HepG2 (cell line): ENCODE measurements around the gene LRRC10B. TPM values are rescaled to one million over a fixed set of nuclear protein-coding genes. Genes with fewer than 3 reads are reported as not detected.

Source experiments
- ATAC-seq: fragments of 200-7000 bp; cut with Tn5 transposase; 3 replicates; pipeline ENCODE4 v1.9.1; 2020; ENCODE audit warnings: mild to moderate bottlenecking, moderate library complexity
- BruUV-seq: library from RNA; stranded (reverse); fragments of 400-500 nt; replicated peaks from 2 replicates; lab custom pipeline; 2021; lab: Mats Ljungman, UMichigan
- CTCF ChIA-PET: fragments of 300-600 bp; formaldehyde crosslinking; extraction: SDS; loops from one replicate; lab custom pipeline; 2021; ENCODE audit warnings: low total read pairs, inconsistent platforms, low intra/inter-chr PET ratio; lab: Yijun Ruan, JAX
- POLR2A ChIA-PET: fragments of 350-600 bp; sonication (Branson Sonifier 250); formaldehyde crosslinking; loops from one replicate; lab custom pipeline; 2020; ENCODE audit warnings: antibody characterized with exemption, inconsistent platforms; lab: Yijun Ruan, JAX
- DNase-seq: peaks from one replicate; pipeline ENCODE4 v3.0.0-alpha.2; 2015; ENCODE audit warnings: low spot score
- FAIRE-seq: peaks from 3 replicates; lab custom pipeline; 2011; peaks lifted over from hg19 to GRCh38; lab: Jason Lieb, UNC
- H2AFZ ChIP-seq: one replicate; pipeline ENCODE4 v1.6.1; 2011; ENCODE audit warnings: low read length, inconsistent platforms
- H3K27ac ChIP-seq: fragments of 300-600 bp; 3 replicates; pipeline ENCODE4 v1.8.0; 2011; ENCODE audit warnings: mixed run types, mild to moderate bottlenecking, mixed read lengths, low read length, inconsistent platforms; ENCODE audit not compliant: insufficient read depth; ENCODE audit errors: extremely low read length
- H3K27me3 ChIP-seq, 2 experiments: fragments of 200-600 bp in 1 of 2; 2 replicates in 1 of 2; 3 replicates in 1 of 2; pipeline versions ENCODE4 v1.6.0 to v1.8.0; 2011; ENCODE audit warnings: low read length in 2 of 2, mild to moderate bottlenecking in 2 of 2, moderate library complexity in 2 of 2, inconsistent platforms in 1 of 2; ENCODE audit not compliant: insufficient read depth in 2 of 2, control insufficient read depth in 1 of 2
- H3K36me3 ChIP-seq, 2 experiments: fragments of 200-600 bp in 1 of 2; replicated peaks in 1 of 2; 2 replicates in 1 of 2; 3 replicates in 1 of 2; pipeline versions ENCODE4 v1.5.1 to v1.8.0; 2011; ENCODE audit warnings: low read length in 2 of 2, inconsistent platforms in 1 of 2; ENCODE audit not compliant: insufficient read depth in 2 of 2, control insufficient read depth in 1 of 2
- H3K4me1 ChIP-seq: 2 replicates; pipeline ENCODE4 v1.5.1; 2012; ENCODE audit warnings: low read length, inconsistent platforms; ENCODE audit not compliant: insufficient read depth
- H3K4me2 ChIP-seq: 2 replicates; pipeline ENCODE4 v1.6.0; 2011; ENCODE audit warnings: low read depth, low read length, inconsistent platforms
- H3K4me3 ChIP-seq, 3 experiments: fragments of 200-600 bp in 1 of 3; sonication (generic), shearing (Covaris generic) in 1 of 3; replicated peaks in 1 of 3; 2 replicates each; pipeline ENCODE4 v1.5.1; 2011 to 2016; ENCODE audit warnings: low read length in 3 of 3, inconsistent platforms in 2 of 3, low read depth in 2 of 3, mild to moderate bottlenecking in 2 of 3, control low read depth in 1 of 3, mixed read lengths in 1 of 3; ENCODE audit not compliant: insufficient read depth in 1 of 3
- H3K79me2 ChIP-seq: one replicate; pipeline ENCODE4 v1.6.1; 2011; ENCODE audit warnings: low read length, inconsistent platforms; ENCODE audit not compliant: insufficient read depth
- H3K9ac ChIP-seq: 2 replicates; pipeline ENCODE4 v1.6.0; 2011; ENCODE audit warnings: mild to moderate bottlenecking, low read depth, low read length, inconsistent platforms; ENCODE audit not compliant: insufficient read depth
- H3K9me3 ChIP-seq: 2 replicates; pipeline ENCODE4 v1.5.1; 2012; ENCODE audit warnings: mild to moderate bottlenecking, low read length
- H4K20me1 ChIP-seq: 2 replicates; pipeline ENCODE4 v1.6.0; 2011; ENCODE audit warnings: inconsistent platforms, mild to moderate bottlenecking, low read length, moderate library complexity; ENCODE audit not compliant: insufficient read depth
- CENPT ChIP-seq: sonication (generic); formaldehyde crosslinking; IDR thresholded peaks from 2 replicates; pipeline ENCODE4 v1.8.0; 2022; ENCODE audit warnings: low read depth, mild to moderate bottlenecking, moderate library complexity, missing genetic modification reagents
- GTF3A ChIP-seq: sonication (generic); formaldehyde crosslinking; conservative IDR thresholded peaks from 2 replicates; pipeline ENCODE4 v1.4.0; 2020; ENCODE audit warnings: mild to moderate bottlenecking, missing genetic modification reagents
- HCFC1 ChIP-seq: fragments of 150-350 bp; IDR thresholded peaks from 2 replicates; pipeline ENCODE4 v1.6.1; 2014; ENCODE audit warnings: low read depth, low read length
- HMG20A ChIP-seq: IDR thresholded peaks from 2 replicates; pipeline ENCODE4 v1.6.1; 2016; ENCODE audit warnings: borderline replicate concordance
- JUND ChIP-seq: sonication (generic); formaldehyde crosslinking; IDR thresholded peaks from 2 replicates; pipeline ENCODE4 v1.8.0; 2022; ENCODE audit warnings: mild to moderate bottlenecking, missing genetic modification reagents
- KLF16 ChIP-seq, 2 experiments: sonication (generic) in 1 of 2; formaldehyde crosslinking in 1 of 2; IDR thresholded peaks; 2 replicates each; pipeline versions ENCODE4 v1.6.1 to v1.8.0; 2016 to 2023; ENCODE audit warnings: missing genetic modification reagents in 2 of 2, missing compliant biosample characterization in 1 of 2
- NCOA5 ChIP-seq: sonication (generic); formaldehyde crosslinking; IDR thresholded peaks from 2 replicates; pipeline ENCODE4 v1.4.0; 2020; ENCODE audit warnings: missing genetic modification reagents
- POLR2A ChIP-seq, 2 experiments: IDR thresholded peaks; 2 replicates each; pipeline ENCODE4 v1.6.1; 2011; ENCODE audit warnings: low read depth in 2 of 2, low read length in 2 of 2, mild to moderate bottlenecking in 1 of 2, moderate library complexity in 1 of 2; ENCODE audit not compliant: insufficient read depth in 1 of 2
- RFX5 ChIP-seq: IDR thresholded peaks from 2 replicates; pipeline ENCODE4 v1.6.1; 2011; ENCODE audit warnings: low read depth, low read length, improper control_type of control experiment
- SNAI1 ChIP-seq: sonication (generic); formaldehyde crosslinking; IDR thresholded peaks from 2 replicates; pipeline ENCODE4 v1.5.0; 2020; ENCODE audit warnings: mild to moderate bottlenecking, missing genetic modification reagents, borderline replicate concordance
- TCF12 ChIP-seq, 2 experiments: fragments of 450-650 bp in 1 of 2; sonication (generic) in 1 of 2; formaldehyde crosslinking in 1 of 2; IDR thresholded peaks; 2 replicates each; pipeline versions ENCODE4 v1.6.1 to v1.8.0; 2017 to 2022; ENCODE audit warnings: antibody characterized with exemption in 1 of 2, mild to moderate bottlenecking in 1 of 2, missing genetic modification reagents in 1 of 2, moderate library complexity in 1 of 2
- THYN1 ChIP-seq: sonication (generic); formaldehyde crosslinking; IDR thresholded peaks from 2 replicates; pipeline ENCODE4 v1.8.1; 2023; ENCODE audit warnings: low read depth, mild to moderate bottlenecking, moderate library complexity, missing genetic modification reagents, borderline replicate concordance
- YEATS2 ChIP-seq: sonication (generic); formaldehyde crosslinking; IDR thresholded peaks from 2 replicates; pipeline ENCODE4 v1.4.0; 2020; ENCODE audit warnings: missing genetic modification reagents, borderline replicate concordance
- ZNF207 ChIP-seq: fragments of 450-650 bp; IDR thresholded peaks from 2 replicates; pipeline ENCODE4 v1.6.1; 2016; ENCODE audit warnings: antibody characterized with exemption, borderline replicate concordance
- ZNF232 ChIP-seq: sonication (generic); formaldehyde crosslinking; IDR thresholded peaks from 2 replicates; pipeline ENCODE4 v1.4.0; 2020; ENCODE audit warnings: missing genetic modification reagents, borderline replicate concordance
- ZNF256 ChIP-seq: sonication (generic); formaldehyde crosslinking; conservative IDR thresholded peaks from 2 replicates; pipeline ENCODE4 v1.4.0; 2020; ENCODE audit warnings: missing genetic modification reagents
- ZNF775 ChIP-seq: sonication (generic); formaldehyde crosslinking; IDR thresholded peaks from 2 replicates; pipeline ENCODE4 v1.4.0; 2020; ENCODE audit warnings: missing genetic modification reagents, mild to moderate bottlenecking, moderate library complexity, borderline replicate concordance
- ZNF878 ChIP-seq: sonication (generic); formaldehyde crosslinking; IDR thresholded peaks from 2 replicates; pipeline ENCODE4 v1.8.1; 2023; ENCODE audit warnings: mild to moderate bottlenecking, missing genetic modification reagents, moderate library complexity
- WGBS: methylation state at CpG from one replicate; pipeline ENCODE4 v1.1.6; 2017; ENCODE audit warnings: low lambda C conversion rate; 5-methylcytosine and 5-hydroxymethylcytosine counted together
- in situ Hi-C: cut with HindIII; loops from 2 replicates; pipeline ENCODE4 v1.10.0; 2017; ENCODE audit warnings: low pct_unique_long_range_greater_than_20kb; ENCODE audit not compliant: extremely low pct_ligation_motif_present
- intact Hi-C: fragments of 100-400 bp; cut with micrococcal nuclease; formaldehyde crosslinking; loops from one replicate; pipeline ENCODE4 v1.10.0; 2022; ENCODE audit not compliant: unreplicated experiment
- polyA plus RNA-seq, 8 experiments: library from polyadenylated mRNA; depleted of rRNA in 3 of 8; stranded (reverse) in 7 of 8; unstranded in 1 of 8; fragments of >200 nt; fragmentation: Illumina TruSeq in 4 of 8; extraction: Trizol in 4 of 8; gene quantifications; 2 replicates each; pipeline versions ENCODE4 v1.2.1 to v1.2.3, GENCODE V29; 2011 to 2016; ENCODE audit warnings: low read depth in 4 of 8, missing spikeins in 1 of 8, mixed read lengths in 1 of 8; ENCODE audit not compliant: insufficient read depth in 1 of 8
- total RNA-seq, 5 experiments: library from RNA; depleted of rRNA; stranded (reverse); fragments of >200 nt; fragmentation: Illumina TruSeq; extraction: Trizol; gene quantifications; 2 replicates each; pipeline ENCODE4 v1.2.3, GENCODE V29; 2016; ENCODE audit warnings: low read depth in 1 of 5
- TF ChIP-seq, protein P1 (sequence below): sonication (generic); formaldehyde crosslinking; IDR thresholded peaks from 2 replicates; pipeline ENCODE4 v1.4.0; 2020; ENCODE audit warnings: missing genetic modification reagents

LRRC10B gene
- total and polyA plus RNA-seq, 2 of the 13 experiments (the other 11 are each of a cell fraction or from before 2014, with no cell fraction given) = not detected

DNA sequence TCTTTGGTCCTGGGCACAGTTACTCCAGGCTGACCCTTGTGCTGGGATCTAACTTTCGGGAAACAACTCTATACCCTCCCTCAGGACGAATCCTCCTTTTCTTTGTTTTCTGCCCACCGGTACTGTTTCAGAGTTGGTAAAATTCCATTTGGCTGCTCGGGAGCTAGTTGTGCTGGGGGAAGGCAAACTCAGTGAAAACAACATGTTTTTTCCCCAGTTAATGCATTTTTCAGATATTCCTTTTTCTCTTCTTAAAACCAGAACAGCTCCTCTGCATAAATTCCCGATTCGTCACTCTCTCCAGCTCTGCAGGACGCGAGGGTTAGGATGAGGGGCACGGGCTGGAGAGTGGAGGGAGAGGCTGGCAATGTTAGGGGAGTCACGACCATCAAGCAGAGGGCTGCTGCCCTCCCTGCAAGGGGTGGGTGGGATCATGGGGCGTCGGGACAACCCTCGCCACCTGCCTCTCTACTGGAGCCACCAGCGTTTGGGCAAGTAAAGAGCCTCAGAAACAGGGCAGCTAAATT is 31.3 kb downstream of the LRRC10B start (continued):
- no peak for TF ChIP-seq THYN1 (CRISPR knock-in tag)

GRCh38 chr11:61540528-61540927 is 32.0 kb downstream of the LRRC10B start:
- no peak for DNase-seq
- TF ChIP-seq ZNF775 (no peak), NCOA5 (CRISPR knock-in tag) (no peak), ZNF878 (CRISPR knock-in tag) (no peak), CENPT (CRISPR knock-in tag) (no peak), JUND (no peak), YEATS2 (no peak), GTF3A (CRISPR knock-in tag) (no peak), HCFC1 (no peak), ZNF256 (no peak), POLR2A (IDR thresholded peaks at IDR 0.05; ENCODE audit: insufficient read depth in 1 of 2, low read depth in 2 of 2, low read length in 2 of 2) (no peak), HMG20A (CRISPR knock-in tag) (no peak), KLF16 (CRISPR knock-in tag; IDR thresholded peaks at IDR 0.05) (no peak), SNAI1 (CRISPR knock-in tag) (no peak), ZNF232 (no peak), ZNF207 (no peak), RFX5 (no peak), TCF12 (IDR thresholded peaks at IDR 0.05) (no peak), TCF12 (CRISPR knock-in tag; IDR thresholded peaks at IDR 0.05) (no peak)
- TF ChIP-seq, protein P1, sequence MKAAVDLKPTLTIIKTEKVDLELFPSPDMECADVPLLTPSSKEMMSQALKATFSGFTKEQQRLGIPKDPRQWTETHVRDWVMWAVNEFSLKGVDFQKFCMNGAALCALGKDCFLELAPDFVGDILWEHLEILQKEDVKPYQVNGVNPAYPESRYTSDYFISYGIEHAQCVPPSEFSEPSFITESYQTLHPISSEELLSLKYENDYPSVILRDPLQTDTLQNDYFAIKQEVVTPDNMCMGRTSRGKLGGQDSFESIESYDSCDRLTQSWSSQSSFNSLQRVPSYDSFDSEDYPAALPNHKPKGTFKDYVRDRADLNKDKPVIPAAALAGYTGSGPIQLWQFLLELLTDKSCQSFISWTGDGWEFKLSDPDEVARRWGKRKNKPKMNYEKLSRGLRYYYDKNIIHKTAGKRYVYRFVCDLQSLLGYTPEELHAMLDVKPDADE = no peak
- TF ChIP-seq, all 625 proteins: peak for 0
- POLR2A ChIA-PET = no interaction called here
- H3K27me3 ChIP-seq = peaks cover 0 to under 1% of the 10 kb centered on the region in 2 experiments; a peak in 1 of 5 replicates
- intact Hi-C loops (no loop called here), in situ Hi-C loops (no loop called here)
- H2AFZ ChIP-seq = no peak overlapping the region
- H3K27ac ChIP-seq = no peak overlapping the region
- H3K9me3 ChIP-seq = no peaks in the 10 kb centered on the region
- no peaks in the 10 kb centered on the region for H3K79me2 ChIP-seq
- BruUV-seq = no TSS peak
- no peak overlapping the region for H3K9ac ChIP-seq
- CTCF ChIA-PET = no interaction called here
- ATAC-seq (no peak), FAIRE-seq (no peak)
- no peaks in the 10 kb centered on the region for H3K36me3 ChIP-seq
- peaks cover 17% of the 10 kb centered on the region for H3K4me1 ChIP-seq
- WGBS = 45% methylated on average over 9 of the region's 9 CpGs
- H3K4me2 ChIP-seq = no peak overlapping the region
- no peak overlapping the region for H3K4me3 ChIP-seq
- H4K20me1 ChIP-seq = no peaks in the 10 kb centered on the region
